ENCODE results near the gene ZFYVE28.
"Not testable (repeated sequence)": the region's sequence is repeated elsewhere in the genome, so short reads cannot be mapped to it uniquely, and the experiment has no call there.

The ZFYVE28 gene

GRCh38 chr4:2417765-2418649 is at the start of gene ZFYVE28:
Gene ZFYVE28, minus strand, starts transcription at chr4:2418645. Its CDS starts 322 bp downstream, at chr4:2418323.
- no peak for DNase-seq

GRCh38 chr4:2465544-2465943 is 47.1 kb upstream of the ZFYVE28 start:
- not testable (repeated sequence) for DNase-seq

- no peak for DNase-seq
These were observed 46.6 kb upstream of the ZFYVE28 start for GRCh38 chr4:2465032-2465431.

GRCh38 chr4:2462992-2463762 is 44.7 kb upstream of the ZFYVE28 start:
- DNase-seq = no peak

GRCh38 chr4:2462218-2462991 is 44.0 kb upstream of the ZFYVE28 start:
- peak; percentile 50 for DNase-seq

- no peak for DNase-seq
These were observed 43.0 kb upstream of the ZFYVE28 start for GRCh38 chr4:2461246-2461960.

GRCh38 chr4:2459589-2460349 is 41.3 kb upstream of the ZFYVE28 start:
- no peak for DNase-seq

GRCh38 chr4:2458546-2459491 is 40.4 kb upstream of the ZFYVE28 start:
- DNase-seq = no peak

GRCh38 chr4:2457481-2458295 is 39.2 kb upstream of the ZFYVE28 start:
- DNase-seq = no peak

GRCh38 chr4:2451821-2452785 is 33.7 kb upstream of the ZFYVE28 start:
- no peak for DNase-seq

- DNase-seq = no peak
These were observed 32.6 kb upstream of the ZFYVE28 start for GRCh38 chr4:2451036-2451520.

- no peak for DNase-seq
These were observed 32.1 kb upstream of the ZFYVE28 start for GRCh38 chr4:2450394-2451035.

- DNase-seq = no peak
These were observed 31.3 kb upstream of the ZFYVE28 start for GRCh38 chr4:2449511-2450392.

GRCh38 chr4:2449051-2449450 is 30.6 kb upstream of the ZFYVE28 start:
- DNase-seq = no peak

- DNase-seq = no peak
These were observed 30.1 kb upstream of the ZFYVE28 start for GRCh38 chr4:2448589-2448988.
